Heart left ventricle (tissue), 13 donors: ENCODE data around the gene PDE6B.

Source experiments
- POLR2A ChIP-seq, 2 donors: fragments of 450-650 bp; IDR thresholded peaks; one replicate each; pipeline ENCODE4 v1.6.1; 2017; ENCODE audit warnings: antibody characterized with exemption in 2 of 2, mild to moderate bottlenecking in 2 of 2, moderate library complexity in 2 of 2
- TF ChIP-seq, protein P1 (sequence below), 12 donors: fragments of 200-600 bp; sonication (generic) in 4 of 12; IDR thresholded peaks; one replicate each; pipeline versions ENCODE4 v1.5.0 to v1.8.0; 2018 to 2022; ENCODE audit warnings: antibody characterized with exemption in 12 of 12, mild to moderate bottlenecking in 5 of 12
- donor health status: ischemic (EF 13 %, LVEDD 7.1; RV severe dilation, severe dysfunction).
- donor health status: DM: no; HTN: yes; CAD: no.
- donor health status: DM: no; HTN: no; CAD: no.
- donor health status: ischemic (EF 25% LVEDD 6.9; RV normal size, moderate dysfunction).
- donor health status: ischemic (EF 25% LVEDD 5.7; RV mildly dilated, moderate dysfunction).
- donor health status: ischemic (EF 35%, LVEDD 5.7; RV mildly dilated, moderate dysfunction).
- donor health status: nonischemic (EF 11% LVEDD 7.7; RV severe dilation, severe dysfunction).
- donor health status: DM: yes; HTN: yes; CAD: no.
- donor health status: PGD.
- donor health status: ischemic (EF 29% LVEDD 5.4; RV normal size, mild dysfunction).
- donor health status: nonischemic (EF 23%, LVEDD 6.1; RV moderate dilation, normal function).

DNA sequence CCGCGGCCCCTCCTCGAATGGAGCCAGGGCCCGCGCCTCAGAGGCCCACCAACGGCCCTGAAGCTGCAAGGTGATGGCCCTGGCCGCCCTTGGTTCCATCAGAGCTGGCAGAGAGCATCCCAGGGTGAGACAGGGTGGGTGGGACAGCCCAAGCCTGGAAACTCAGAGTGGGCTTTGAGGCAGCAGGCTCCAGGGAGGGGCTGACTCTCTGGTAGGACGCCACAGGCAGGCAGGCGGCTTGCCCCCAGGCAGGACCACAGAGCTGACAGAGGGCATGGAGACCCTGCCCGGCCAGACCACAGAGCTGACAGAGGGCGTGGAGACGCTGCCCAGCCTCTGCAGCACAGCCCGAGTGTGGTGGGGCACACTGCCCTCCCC lies 53.7 kb downstream of the PDE6B start:
- TF ChIP-seq, protein P1, sequence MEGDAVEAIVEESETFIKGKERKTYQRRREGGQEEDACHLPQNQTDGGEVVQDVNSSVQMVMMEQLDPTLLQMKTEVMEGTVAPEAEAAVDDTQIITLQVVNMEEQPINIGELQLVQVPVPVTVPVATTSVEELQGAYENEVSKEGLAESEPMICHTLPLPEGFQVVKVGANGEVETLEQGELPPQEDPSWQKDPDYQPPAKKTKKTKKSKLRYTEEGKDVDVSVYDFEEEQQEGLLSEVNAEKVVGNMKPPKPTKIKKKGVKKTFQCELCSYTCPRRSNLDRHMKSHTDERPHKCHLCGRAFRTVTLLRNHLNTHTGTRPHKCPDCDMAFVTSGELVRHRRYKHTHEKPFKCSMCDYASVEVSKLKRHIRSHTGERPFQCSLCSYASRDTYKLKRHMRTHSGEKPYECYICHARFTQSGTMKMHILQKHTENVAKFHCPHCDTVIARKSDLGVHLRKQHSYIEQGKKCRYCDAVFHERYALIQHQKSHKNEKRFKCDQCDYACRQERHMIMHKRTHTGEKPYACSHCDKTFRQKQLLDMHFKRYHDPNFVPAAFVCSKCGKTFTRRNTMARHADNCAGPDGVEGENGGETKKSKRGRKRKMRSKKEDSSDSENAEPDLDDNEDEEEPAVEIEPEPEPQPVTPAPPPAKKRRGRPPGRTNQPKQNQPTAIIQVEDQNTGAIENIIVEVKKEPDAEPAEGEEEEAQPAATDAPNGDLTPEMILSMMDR (IDR thresholded peaks at IDR 0.05) = no peak
- no peak for TF ChIP-seq POLR2A (IDR thresholded peaks at IDR 0.05)
